Heart left ventricle (tissue), 16 donors: ENCODE measurements around the gene STYXL1. TPM values are rescaled to one million over a fixed set of nuclear protein-coding genes. Genes with fewer than 3 reads are reported as not detected.

Experiments used
- ATAC-seq, 4 donors: fragments of 200-7000 bp; cut with Tn5 transposase; one replicate each; pipeline ENCODE4 v1.9.1; 2020 to 2022; ENCODE audit warnings: moderate library complexity in 4 of 4, mild to moderate bottlenecking in 3 of 4, moderate number of reproducible peaks in 1 of 4
- DNase-seq, 5 donors: peaks; one replicate each; pipeline ENCODE4 v3.0.0-alpha.2; 2020
- H3K27ac ChIP-seq, 12 donors: fragments of 200-600 bp; sonication (generic) in 4 of 12; one replicate each; pipeline versions ENCODE4 v1.5.0 to v1.8.0; 2016 to 2022; ENCODE audit warnings: mild to moderate bottlenecking in 2 of 12
- H3K27me3 ChIP-seq, 9 donors: fragments of 200-600 bp; sonication (generic) in 2 of 9; one replicate each; pipeline versions ENCODE4 v1.5.1 to v1.8.0; 2016 to 2022; ENCODE audit warnings: mild to moderate bottlenecking in 3 of 9
- H3K36me3 ChIP-seq, 9 donors: fragments of 200-600 bp; sonication (generic) in 2 of 9; one replicate each; pipeline versions ENCODE4 v1.5.0 to v1.8.0; 2018 to 2022; ENCODE audit warnings: mild to moderate bottlenecking in 2 of 9
- H3K4me1 ChIP-seq, 12 donors: fragments of 200-600 bp; sonication (generic) in 4 of 12; one replicate each; pipeline versions ENCODE4 v1.5.0 to v1.8.0; 2016 to 2022; ENCODE audit warnings: mild to moderate bottlenecking in 3 of 12
- H3K4me3 ChIP-seq, 12 donors: fragments of 200-600 bp; sonication (generic) in 4 of 12; one replicate each; pipeline versions ENCODE4 v1.5.0 to v1.8.0; 2017 to 2022; ENCODE audit warnings: mild to moderate bottlenecking in 9 of 12, moderate library complexity in 4 of 12
- H3K9me3 ChIP-seq, 12 donors: fragments of 200-600 bp; sonication (generic) in 4 of 12; one replicate each; pipeline versions ENCODE4 v1.5.0 to v1.8.0; 2016 to 2022; ENCODE audit warnings: mild to moderate bottlenecking in 1 of 12
- CTCF ChIP-seq, 12 donors: fragments of 200-600 bp; sonication (generic) in 4 of 12; IDR thresholded peaks; one replicate each; pipeline versions ENCODE4 v1.5.0 to v1.8.0; 2018 to 2022; ENCODE audit warnings: antibody characterized with exemption in 12 of 12, mild to moderate bottlenecking in 5 of 12
- POLR2A ChIP-seq, 2 donors: fragments of 450-650 bp; IDR thresholded peaks; one replicate each; pipeline ENCODE4 v1.6.1; 2017; ENCODE audit warnings: antibody characterized with exemption in 2 of 2, mild to moderate bottlenecking in 2 of 2, moderate library complexity in 2 of 2
- WGBS, 4 donors: extraction: QIAGEN DNeasy Blood & Tissue Kit in 2 of 4; methylation state at CpG; one replicate each; pipeline versions ENCODE4 v1.1.5 to v1.1.7; 2013 to 2018; 5-methylcytosine and 5-hydroxymethylcytosine counted together
- intact Hi-C, 10 donors: fragments of 100-400 bp; cut with DNase I; formaldehyde crosslinking; loops; one replicate each; pipeline versions ENCODE4 v1.11.1 to v1.14.2; 2022
- polyA plus RNA-seq, 2 donors: library from polyadenylated mRNA; stranded (reverse); fragments of 200-250 nt; gene quantifications; one replicate each; pipeline ENCODE4 v1.2.3, GENCODE V29; 2013
- total RNA-seq, 9 donors: library from RNA; depleted of rRNA in 2 of 9; stranded (reverse); fragments of >200 nt in 2 of 9; fragmentation: NEBNext Ultra II Directional in 3 of 9; extraction: Animal tissue kit (Norgen Biotek cat#: 25700) in 3 of 9; gene quantifications; one replicate each; pipeline versions ENCODE4 v1.1.0 to v1.2.4, GENCODE V29; 2016 to 2023
- donor health status: ischemic (EF 13 %, LVEDD 7.1; RV severe dilation, severe dysfunction).
- donor health status: healthy with polysubstance abuse.
- donor health status: DM: no; HTN: yes; CAD: no.
- donor health status: DM: no; HTN: no; CAD: no.
- donor health status: ischemic (EF 25% LVEDD 6.9; RV normal size, moderate dysfunction).
- donor health status: ischemic (EF 25% LVEDD 5.7; RV mildly dilated, moderate dysfunction).
- donor health status: healthy.
- donor health status: DM: yes; HTN: yes; CAD: no.
- donor health status: ischemic (EF 35%, LVEDD 5.7; RV mildly dilated, moderate dysfunction).
- donor health status: nonischemic (EF 11% LVEDD 7.7; RV severe dilation, severe dysfunction).
- donor health status: DM: yes; HTN: yes; CAD: no.
- donor health status: PGD.
- donor health status: ischemic (EF 29% LVEDD 5.4; RV normal size, mild dysfunction).
- donor health status: nonischemic (EF 23%, LVEDD 6.1; RV moderate dilation, normal function).

STYXL1 gene
- total and polyA plus RNA-seq, 11 donors, result 7.9 to 44.3 (median 19.1) TPM

- intact Hi-C loops, result loop anchor here in 4 of 10 donors (5.0 to 10.0 kb wide), 3 partner anchors 56 to 117 kb away; partner anchors contain the start of genes POR (in 3 of the 4), RHBDD2 (in 2 of the 4), MDH2 (in 1 of the 4) and STYXL1 (in 1 of the 4)
- ATAC-seq (no peak), DNase-seq (peak in 1 of 5 donors; percentile 18)
- Histone ChIP-seq H3K36me3 (peaks cover 0 to 23% (median 16%) of the 10 kb centered on the region in 9 donors), H3K27ac (peak overlapping the region in 11 of 12 donors; percentile 48 to 100 (median 93)), H3K4me1 (peaks cover 6 to 56% (median 34%) of the 10 kb centered on the region in 12 donors), H3K27me3 (no peaks in the 10 kb centered on the region), H3K4me3 (no peak overlapping the region), H3K9me3 (no peaks in the 10 kb centered on the region)
- 96 to 98% (median 97%) methylated on average over 9 of the region's 9 CpGs for WGBS, 4 donors
- TF ChIP-seq CTCF (IDR thresholded peaks at IDR 0.05) (no peak), POLR2A (IDR thresholded peaks at IDR 0.05) (no peak)
Observed at GRCh38 chr7:75991531-75992082, 56.2 kb downstream of the STYXL1 start.

GRCh38 chr7:75989500-75990388 lies 58.1 kb downstream of the STYXL1 start:
- Histone ChIP-seq H3K4me1 (peaks cover 6 to 56% (median 27%) of the 10 kb centered on the region in 12 donors), H3K9me3 (no peaks in the 10 kb centered on the region), H3K4me3 (peak overlapping the region in 3 of 12 donors; percentile 5 to 28 (median 17)), H3K27me3 (no peaks in the 10 kb centered on the region), H3K36me3 (peaks cover 0 to 40% (median 34%) of the 10 kb centered on the region in 9 donors), H3K27ac (peak overlapping the region; percentile 52 to 100 (median 89))
- intact Hi-C loops, result loop anchor here in 6 of 10 donors (5.0 to 10.0 kb wide), 4 partner anchors 58 to 115 kb away; partner anchors contain the start of genes POR (in 5 of the 6), RHBDD2 (in 2 of the 6), MDH2 (in 1 of the 6) and STYXL1 (in 1 of the 6)
- TF ChIP-seq POLR2A (IDR thresholded peaks at IDR 0.05), result no peak
- no peak for TF ChIP-seq CTCF (IDR thresholded peaks at IDR 0.05)
- ATAC-seq (peak; percentile 30 to 54 (median 39)), DNase-seq (peak; percentile 66 to 84 (median 81))
- WGBS, 4 donors, result 42 to 53% (median 49%) methylated on average over 21 of the region's 21 CpGs

GRCh38 chr7:75988568-75989499 lies 59.0 kb downstream of the STYXL1 start:
- intact Hi-C loops, result loop anchor here in 2 of 10 donors (5.0 to 10.0 kb wide), 2 partner anchors 72 to 74 kb away; partner anchors contain the start of gene POR (in 2 of the 2)
- peak; percentile 80 to 93 (median 87) for DNase-seq
- 42 to 58% (median 48%) methylated on average over 7 to 17 of the region's 31 CpGs for WGBS, 4 donors
- peaks cover 0 to 49% (median 40%) of the 10 kb centered on the region in 9 donors for H3K36me3 ChIP-seq
- H3K27ac ChIP-seq, result peak overlapping the region; percentile 52 to 100 (median 89)
- no peaks in the 10 kb centered on the region for H3K9me3 ChIP-seq
- no peak for TF ChIP-seq POLR2A (IDR thresholded peaks at IDR 0.05)
- no peak for TF ChIP-seq CTCF (IDR thresholded peaks at IDR 0.05)
- peak overlapping the region in 2 of 12 donors; percentile 17 to 28 for H3K4me3 ChIP-seq
- H3K4me1 ChIP-seq, result peaks cover 6 to 52% (median 27%) of the 10 kb centered on the region in 12 donors
- peak; percentile 61 to 80 (median 64) for ATAC-seq
- H3K27me3 ChIP-seq, result no peaks in the 10 kb centered on the region
